Panc1 (cell line): Measurements from ENCODE around the gene PHLPP1.

ENCODE experiments used
- CTCF ChIP-seq: fragments of 450-650 bp; IDR thresholded peaks from 2 replicates; pipeline ENCODE4 v1.5.1; 2017; ENCODE audit warnings: mild to moderate bottlenecking
- POLR2AphosphoS5 ChIP-seq: IDR thresholded peaks from 2 replicates; pipeline ENCODE4 v1.6.1; 2012; ENCODE audit warnings: mild to moderate bottlenecking, low read depth, low read length, moderate library complexity
- SIN3A ChIP-seq: IDR thresholded peaks from 2 replicates; pipeline ENCODE4 v1.6.1; 2012; ENCODE audit warnings: low read depth, mild to moderate bottlenecking, low read length, moderate library complexity, borderline replicate concordance; ENCODE audit not compliant: insufficient read depth
- TCF7L2 ChIP-seq: IDR thresholded peaks from 2 replicates; pipeline ENCODE4 v1.6.1; 2011; ENCODE audit warnings: mild to moderate bottlenecking, low read depth, low read length, inconsistent platforms

DNA sequence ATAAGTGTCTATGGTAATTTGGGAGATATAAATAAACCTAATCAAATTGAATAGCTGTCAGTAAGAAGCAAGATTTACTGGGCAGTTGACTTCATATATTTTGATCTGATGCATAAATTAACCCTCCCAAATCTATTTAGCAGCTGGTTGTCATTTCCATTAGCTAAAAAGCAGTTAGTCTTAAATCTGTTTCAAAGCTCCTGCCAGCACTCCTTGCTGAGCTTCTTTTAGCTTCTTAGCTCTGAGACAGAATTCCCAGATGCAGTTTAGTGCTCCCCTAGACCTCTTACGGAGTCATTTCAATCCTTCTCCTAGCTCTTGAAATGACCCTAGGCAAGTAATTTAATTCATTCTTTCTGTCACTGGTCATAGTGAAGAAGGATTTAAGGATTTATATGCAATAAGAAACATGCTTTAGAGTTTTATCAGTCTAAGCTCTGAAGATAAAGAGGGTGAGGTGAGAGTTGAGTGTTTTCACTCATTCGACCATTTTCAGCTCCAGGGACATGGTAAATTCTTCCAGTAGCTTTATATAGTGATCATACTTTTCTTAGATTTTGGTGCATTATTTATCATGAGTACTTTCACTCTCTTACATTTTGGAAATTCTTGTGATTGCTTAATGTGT, 98.9 kb downstream of the PHLPP1 start:
- TF ChIP-seq CTCF, result no peak
- no peak for TF ChIP-seq POLR2AphosphoS5
- no peak for TF ChIP-seq SIN3A
- no peak for TF ChIP-seq TCF7L2
